ENCODE data around the gene GTPBP2.

Gene GTPBP2, protein sequence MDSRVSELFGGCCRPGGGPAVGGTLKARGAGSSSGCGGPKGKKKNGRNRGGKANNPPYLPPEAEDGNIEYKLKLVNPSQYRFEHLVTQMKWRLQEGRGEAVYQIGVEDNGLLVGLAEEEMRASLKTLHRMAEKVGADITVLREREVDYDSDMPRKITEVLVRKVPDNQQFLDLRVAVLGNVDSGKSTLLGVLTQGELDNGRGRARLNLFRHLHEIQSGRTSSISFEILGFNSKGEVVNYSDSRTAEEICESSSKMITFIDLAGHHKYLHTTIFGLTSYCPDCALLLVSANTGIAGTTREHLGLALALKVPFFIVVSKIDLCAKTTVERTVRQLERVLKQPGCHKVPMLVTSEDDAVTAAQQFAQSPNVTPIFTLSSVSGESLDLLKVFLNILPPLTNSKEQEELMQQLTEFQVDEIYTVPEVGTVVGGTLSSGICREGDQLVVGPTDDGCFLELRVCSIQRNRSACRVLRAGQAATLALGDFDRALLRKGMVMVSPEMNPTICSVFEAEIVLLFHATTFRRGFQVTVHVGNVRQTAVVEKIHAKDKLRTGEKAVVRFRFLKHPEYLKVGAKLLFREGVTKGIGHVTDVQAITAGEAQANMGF
- 25.6 to 53.4 reads per million in 2 donors for total RNA-seq

DNA sequence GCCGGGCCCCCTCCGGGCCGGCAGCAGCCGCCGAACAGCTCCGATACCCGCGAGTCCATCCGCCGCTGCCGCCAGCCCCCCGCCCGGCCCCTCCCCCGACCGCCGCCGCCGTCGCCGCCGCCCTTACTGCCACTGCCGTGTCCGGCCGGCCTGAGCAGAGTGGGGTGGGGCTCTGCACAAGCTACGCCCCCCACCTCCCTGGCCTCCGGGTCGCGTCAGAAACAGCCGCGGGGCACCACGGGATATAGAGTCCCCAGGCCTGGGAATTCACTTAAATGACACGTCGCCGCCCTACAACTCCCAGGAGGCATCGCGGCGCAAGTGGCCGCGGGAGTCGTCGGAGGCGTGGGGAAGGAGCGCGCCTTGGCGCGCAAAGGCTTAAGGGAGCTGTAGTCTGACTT is at the start of gene GTPBP2:
Gene GTPBP2 (minus strand): TSS at position 161 of the 401 bp plus-strand sequence. CDS start 102 bp downstream, at position 59.
- DNase-seq: peak; percentile 88 to 99 (median 95)

DNA sequence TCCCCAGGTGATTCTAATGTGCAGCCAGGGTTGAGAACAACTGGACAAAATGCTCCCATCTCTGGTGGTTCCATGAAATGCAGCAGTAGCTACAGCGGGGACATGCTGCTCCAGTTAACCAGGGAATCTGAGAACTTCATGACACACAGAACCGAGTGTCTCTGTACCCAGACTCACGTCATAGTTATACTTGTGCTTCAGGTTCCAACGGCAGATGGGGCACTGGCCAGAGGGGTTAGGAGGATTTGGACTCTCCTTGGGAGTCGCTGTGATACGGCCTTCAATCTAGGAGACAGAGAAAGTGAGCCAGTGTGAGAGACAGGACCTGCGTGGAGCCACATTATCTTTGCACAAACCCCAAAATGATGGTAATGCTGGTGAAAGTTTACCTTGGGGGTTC is 49.3 kb upstream of the GTPBP2 start:
- no peak for DNase-seq

DNA sequence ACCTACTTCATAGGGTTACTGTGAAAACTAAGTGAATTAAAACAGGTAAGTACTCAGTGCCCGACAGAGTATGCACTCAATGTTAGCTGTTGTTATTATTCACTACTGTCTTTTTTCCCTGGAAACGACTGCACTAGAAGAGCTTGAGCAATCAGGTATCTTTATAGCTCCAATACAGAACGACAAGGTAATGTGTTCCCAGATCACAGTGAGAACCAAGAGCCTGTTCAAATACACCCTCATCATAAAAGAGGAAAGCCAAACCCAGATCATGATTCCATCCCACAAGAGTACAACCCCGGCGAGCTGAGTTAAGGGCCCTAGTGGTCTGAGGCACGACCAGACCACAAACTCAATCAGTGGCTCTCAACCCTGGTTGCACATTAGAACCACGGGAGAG is 48.7 kb upstream of the GTPBP2 start:
- DNase-seq: no peak

DNA sequence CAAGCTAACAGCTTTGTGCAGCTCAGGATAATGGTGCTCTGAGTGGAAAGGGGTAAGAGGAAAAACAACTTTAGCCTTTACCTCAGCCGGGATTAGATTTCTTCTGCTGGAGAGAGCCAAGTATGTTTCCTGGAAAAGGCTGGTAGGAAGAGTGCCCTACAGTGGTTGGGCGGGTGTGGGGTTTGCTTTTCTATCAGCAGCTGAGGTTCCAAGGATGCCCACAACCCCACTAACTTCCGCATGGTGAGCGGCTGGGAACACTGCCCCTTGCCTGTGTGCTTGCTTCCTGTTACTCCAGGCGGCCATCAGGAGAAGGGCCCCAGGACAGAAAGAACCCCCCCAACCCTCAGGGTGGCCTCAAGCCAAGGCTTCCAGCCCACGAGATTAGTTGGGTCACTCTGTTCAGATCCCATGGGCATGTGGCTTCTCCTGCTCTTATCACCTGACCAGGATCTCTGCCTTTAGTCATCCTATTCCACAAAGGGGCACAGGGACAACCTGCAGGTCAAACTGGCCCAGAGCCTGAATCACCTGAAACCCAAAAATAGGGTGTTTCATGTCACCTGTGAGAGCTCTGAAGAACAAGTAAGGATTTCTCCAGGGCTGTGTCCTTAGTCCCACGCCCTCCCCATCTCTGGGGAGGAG is 48.0 kb upstream of the GTPBP2 start:
- no peak for DNase-seq

DNA sequence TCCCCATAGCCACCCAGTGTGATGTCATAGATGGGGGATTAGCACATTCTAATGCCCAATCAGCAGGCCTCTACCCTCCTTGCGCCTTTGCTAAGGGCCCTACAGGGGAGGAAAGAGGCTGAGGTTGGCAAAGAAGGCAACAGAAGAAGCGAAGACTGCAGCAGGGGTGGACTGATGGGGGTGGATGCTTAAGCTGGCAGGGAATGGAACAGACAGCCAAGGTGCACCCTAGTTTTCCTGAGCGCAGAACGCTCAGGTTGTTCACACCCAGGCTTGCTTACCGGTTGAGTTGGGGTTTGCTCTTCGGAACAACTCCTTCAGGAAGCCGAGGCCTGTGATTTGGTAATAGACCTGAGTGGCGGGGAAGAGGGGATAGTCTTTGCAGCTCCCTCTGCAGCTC is 45.9 kb upstream of the GTPBP2 start:
- no peak for DNase-seq

DNA sequence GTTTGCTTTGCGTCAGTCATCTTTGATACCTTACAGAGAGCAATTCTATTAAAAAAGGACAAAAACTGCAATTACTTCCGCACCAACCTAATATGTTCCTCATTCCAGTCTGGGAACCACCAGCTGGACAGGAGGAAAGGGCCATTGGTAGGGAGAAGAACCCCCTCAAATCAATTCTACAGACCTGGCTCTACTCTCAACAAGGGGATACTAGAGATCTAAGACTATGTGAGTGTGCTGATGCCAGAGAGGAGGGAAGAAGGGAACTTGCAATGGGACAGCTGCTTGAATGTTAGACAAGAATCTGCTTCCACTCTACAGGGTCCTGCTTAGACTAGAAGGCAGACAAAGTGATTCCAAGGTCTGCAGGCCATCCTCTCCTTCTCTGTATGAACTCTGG is 45.2 kb upstream of the GTPBP2 start:
- DNase-seq: no peak

DNA sequence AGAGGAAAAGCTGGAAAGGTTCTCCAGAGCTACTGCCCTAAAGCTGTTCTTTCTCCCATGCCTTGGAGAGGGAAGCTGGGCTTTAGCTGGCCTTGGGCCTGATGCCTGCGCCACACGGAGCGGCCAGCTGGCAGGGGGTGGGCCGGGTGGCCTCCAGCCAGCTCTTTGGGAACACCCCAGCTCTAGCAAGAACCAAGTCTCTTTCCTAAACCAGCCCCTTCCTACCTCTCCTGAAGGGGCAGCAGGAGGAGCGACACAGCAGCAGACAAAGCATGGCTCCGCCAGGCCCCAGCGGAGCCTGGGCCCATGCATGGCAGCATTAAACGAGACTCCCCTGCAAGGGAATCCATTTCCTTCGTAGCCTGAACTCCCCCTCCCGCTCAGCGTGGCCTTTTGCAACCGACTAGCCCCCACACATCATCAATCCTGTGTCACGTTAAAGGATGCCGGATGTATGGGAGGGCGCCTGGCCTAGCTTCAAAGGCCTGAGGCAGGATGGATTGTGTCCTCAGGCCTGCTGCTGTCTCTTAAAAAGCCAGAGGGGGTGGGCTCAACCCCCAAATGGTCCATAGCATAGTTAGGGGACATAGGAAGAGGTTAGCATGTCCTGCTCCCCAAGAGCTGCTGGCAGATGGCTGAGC is 44.5 kb upstream of the GTPBP2 start:
- DNase-seq: no peak

DNA sequence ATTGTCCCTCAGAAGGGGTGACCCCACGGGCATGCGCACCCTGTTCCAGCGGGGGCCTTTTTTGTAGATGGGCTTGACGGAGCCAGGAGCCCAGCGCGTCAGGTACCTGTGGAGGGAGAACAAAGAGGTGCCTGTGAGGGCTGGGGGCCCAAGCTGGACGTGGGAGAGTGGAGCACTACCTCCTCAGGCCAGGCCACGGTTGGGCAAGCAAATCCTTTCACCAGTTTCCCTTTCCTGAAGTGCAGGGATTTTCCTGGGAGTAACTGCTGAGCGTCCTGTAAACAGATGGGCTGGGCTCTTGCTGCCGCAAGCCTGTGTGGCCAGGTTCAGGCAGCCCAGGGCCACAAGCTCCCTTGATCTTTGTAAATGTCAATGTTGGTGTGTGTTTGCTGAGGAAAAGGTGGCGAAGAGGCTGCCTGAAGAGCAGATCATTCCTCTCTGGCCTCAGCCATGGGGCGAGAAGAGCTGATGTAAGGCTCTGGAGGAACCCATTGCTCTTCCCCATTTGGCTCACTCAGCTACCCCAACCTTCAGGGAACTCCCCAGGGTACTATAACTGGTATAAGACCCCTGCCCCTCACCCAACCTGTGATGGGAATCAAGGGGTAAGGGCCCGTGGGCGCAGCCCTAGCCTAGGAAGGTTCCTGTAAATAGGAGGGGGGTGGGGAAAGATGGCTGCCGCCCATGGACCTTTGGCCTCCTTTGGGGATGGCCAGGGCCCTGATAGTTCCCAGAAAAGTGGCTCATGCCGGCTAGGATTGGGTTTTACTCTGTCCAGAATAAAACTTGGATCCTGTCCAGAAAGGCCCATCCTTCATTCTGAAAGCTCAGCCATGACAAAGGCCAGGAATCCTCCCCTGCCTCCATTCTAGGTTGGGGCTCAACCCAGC is 43.0 kb upstream of the GTPBP2 start:
- DNase-seq: no peak

DNA sequence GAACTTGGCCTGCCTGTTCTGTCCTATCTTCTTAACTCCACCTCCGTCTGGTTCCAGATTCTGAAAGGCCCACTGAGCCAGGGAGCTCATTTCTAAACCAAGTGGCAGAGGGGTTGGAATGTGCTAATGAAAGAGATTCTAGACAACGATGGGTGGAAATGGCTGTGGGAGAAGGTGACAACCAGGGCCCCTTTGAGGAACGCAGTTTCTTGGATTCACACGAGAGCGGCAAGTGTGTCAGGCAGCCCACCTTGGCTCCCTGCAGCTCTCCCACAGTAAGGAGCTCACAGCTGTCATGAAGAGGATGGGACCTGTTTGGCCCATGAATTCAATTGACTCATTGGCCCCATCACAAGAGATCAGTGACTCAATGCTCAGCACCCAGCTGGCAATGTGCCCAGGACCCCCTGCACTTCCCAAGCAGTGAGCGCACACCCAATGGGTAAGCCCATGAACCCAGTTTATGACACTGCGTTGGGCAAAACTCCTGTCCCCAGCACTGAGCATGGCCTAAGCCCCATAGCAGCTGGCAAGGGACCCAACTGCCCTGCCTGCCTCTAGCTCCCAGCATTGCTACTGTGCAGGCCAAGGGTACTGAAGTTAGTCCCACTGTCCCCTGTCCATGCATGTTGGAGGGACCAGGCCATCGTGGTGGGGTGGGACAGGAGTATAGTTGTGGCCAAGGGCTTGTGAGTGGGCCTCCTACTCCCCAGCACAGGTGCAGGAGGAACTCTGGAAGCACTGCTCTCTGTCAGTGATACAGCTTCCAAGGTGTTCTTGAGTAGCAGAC is 42.1 kb upstream of the GTPBP2 start:
- DNase-seq: no peak

DNA sequence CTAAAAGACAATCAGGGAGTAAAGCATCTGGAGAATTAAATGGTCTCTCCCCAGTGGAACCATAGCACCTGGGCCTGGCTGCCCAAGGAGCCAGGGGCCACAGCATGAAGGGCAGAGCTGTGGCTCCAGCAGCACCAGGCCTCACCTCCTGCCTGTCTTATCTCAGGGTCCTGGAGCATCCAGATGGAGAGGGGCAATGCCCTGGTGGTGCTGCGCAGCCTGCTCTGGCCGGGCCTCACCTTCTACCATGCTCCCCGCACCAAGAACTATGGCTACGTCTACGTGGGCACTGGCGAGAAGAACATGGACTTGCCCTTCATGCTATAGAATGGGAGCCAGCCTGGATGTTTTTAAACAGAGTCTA is 41.5 kb upstream of the GTPBP2 start:
- no peak for DNase-seq

DNA sequence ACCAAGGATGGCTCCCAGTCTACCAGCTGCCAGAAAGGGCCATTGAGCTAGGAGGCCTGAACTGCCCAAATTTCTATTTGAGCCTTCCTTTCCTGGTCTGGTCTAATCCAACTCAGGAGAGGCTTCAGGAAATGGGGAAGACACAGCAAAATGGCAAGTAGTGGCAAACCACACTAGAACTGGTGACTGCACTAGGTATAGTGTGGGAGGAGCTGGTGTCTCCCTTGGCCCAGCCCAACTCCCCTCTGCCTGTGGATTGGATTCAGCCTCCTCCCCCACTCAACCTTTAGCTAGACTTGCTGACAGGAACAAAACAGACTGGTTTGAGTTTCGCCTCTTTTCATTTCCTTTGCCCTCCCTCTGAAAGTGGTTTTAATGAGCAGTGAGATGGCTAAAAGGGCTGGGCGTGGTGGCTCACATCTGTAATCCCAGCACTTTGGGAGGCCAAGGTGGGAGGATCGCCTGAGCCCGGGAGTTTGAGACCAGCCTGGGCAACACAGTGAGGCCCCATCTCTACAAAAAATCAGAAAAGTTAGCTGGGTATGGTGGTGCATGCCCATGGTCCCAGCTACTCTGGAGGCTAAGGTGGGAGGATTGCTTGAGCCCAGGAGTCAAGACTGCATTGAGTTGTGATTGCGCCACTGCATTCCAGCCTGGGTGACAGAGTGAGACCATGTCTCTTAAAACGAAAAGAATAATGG is 41.0 kb upstream of the GTPBP2 start:
- DNase-seq: peak in 1 of 5 experiments; percentile 67

DNA sequence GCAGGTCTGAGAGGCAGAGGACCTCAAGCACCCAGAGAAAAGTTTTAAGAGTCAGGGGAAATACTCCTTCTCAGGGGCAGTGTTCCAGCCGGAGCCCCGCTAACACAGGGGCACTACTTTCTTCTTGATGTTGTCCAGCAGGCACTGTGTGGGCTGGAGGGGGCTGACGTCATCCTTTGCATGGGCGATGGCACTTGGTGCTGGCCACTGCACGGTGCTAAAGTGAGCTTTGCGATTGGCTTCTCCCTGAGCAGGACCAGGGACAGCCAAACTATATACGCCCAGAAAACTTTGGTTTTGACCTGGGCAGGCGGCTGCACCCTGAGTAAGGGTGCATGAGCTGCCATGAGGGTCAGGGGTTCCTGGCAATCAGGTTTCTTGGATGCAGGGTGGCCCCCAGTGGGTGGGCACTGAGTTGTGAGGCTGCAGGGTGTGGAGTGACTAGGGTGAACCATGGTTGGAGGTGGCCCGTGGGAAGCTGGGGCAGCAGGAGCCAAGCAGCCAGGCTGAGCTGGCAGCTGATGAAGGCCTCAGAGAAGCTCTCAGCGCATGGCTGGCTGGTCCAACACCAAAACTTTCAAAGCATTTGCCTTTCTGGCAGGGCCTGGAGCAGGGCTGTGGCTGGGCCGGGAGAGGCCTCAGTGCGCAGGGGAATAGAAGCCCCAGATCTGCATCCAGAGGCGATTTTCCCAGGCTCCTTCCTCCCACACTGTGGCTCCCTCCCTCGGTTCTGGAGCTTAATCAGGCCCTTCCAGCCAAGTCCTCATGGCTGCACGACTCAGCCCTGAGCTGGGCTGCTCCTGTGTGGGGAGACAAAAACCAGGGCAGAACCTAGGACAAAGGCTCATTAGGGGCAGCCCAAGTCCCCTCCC is 40.2 kb upstream of the GTPBP2 start:
- no peak for DNase-seq

DNA sequence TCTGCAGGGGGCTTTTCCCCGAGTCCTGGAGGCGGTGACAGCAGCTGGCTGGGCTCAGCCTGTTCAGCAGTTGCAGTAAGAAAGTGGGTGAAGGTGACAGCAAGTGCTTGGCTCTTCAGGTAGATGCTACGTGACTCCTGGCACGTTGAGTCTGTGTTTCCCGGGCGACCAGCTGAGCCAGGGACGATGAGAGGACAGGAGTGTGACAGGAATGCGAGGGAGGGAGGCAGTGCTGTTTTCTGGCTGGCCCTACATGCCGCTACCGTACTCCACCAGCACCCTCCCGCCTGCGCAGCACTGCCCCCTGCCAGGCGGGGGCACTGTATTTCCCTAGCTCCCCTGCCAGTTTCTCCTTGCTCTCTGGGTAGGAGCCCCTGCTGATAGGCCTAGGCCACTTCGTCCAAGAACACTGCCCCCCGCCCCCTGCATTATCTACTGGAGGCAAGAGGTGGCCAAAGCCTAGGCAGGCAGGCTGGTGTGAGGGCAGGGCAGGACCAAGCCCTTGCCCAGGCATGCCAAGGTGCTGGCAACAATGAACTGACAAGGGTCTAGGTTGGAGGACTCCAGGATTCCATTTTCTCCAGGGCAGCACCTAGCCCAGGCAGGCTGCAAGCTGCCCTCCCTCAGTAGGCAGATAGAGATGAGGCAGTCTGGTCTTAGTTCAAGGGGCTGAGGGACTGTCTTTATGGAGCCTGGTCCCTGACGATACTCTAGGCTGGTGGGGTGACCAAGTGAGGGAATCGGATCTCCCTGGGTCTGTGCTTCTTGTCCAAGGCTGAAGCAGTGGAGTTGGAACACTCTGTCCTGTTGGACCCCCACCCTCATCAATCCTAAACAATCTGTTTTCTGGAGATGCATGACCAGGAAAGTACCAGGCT is 39.3 kb upstream of the GTPBP2 start:
- peak in 3 of 5 experiments; percentile 9 to 68 (median 10) for DNase-seq

DNA sequence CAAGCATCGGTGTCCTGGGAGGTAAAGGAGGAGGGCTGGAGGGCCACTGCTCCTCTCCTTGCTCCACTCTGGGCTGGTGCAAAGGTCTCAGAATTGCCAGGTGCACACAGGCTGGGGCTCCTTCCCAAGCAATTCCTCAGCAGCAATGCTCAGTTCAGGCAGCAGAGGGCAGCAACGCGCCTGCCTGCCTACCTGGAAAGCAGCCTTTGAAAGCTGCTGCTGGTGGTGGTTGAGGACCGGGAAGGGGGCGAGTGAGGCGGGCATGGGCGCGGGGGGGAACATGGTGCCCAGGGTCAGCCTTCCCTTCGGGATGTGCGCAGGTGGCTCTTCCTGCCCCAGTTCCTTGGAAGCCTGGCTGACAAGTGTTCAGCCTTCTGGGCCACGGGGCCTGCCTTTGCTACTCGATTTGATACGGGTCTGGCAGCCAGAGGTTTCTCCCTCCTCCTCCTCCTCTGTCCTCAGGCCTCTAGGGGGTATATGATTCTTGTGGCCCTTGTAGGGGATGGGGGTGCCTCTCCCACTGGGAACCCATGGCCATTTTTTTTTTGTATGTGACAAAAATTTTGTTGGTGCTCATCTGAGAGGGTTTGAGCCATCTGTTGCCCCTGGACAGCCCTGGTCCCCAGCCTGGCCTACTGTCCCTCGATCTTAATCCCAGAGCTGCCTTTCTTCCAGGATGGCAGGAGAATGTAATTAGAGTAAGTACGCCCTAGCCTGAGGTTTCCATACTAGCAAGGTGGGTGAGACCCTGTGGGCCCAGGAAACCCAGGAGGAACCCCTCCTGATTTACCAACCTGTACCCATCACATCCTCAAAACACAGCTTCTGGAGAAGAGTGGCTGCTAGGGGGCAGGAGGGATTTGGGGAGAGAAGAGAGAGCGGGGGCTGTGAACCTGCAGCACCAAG is 38.4 kb upstream of the GTPBP2 start:
- peak; percentile 53 to 78 (median 67) for DNase-seq

DNA sequence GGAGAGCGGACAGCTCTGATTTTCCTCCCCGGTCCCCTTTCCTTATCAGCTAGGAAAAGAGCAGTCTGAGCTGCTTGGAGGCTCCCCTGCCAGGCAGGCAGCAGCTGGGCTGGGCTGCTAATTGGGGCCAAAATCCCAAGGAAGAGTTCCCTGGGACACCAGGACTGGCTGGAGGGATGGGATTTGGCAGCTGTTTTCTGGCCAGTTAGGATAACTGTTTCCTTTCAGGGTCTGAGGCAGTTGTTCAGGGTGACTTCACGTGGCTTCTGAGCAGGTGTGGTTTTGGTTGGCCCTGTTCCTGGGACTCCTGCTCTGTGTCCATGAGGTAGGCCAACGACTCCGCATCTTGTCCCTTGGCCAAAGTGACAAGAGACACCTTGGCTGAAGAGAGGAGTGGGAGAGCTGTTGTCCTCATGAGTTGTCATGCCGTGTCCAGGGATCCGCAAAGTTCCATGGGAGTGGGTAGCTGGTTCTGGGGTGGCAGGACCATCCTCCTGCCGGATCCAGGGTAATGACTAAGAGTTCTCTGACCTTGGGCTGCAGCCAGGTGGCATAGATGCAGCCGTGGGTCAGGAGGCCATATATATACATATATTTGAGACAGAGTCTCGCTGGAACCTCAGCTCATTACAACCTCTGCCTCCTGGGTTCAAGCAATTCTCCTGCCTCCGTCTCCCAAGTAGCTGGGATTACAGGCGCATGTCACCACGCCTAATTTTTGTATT is 37.3 kb upstream of the GTPBP2 start:
- DNase-seq: no peak

DNA sequence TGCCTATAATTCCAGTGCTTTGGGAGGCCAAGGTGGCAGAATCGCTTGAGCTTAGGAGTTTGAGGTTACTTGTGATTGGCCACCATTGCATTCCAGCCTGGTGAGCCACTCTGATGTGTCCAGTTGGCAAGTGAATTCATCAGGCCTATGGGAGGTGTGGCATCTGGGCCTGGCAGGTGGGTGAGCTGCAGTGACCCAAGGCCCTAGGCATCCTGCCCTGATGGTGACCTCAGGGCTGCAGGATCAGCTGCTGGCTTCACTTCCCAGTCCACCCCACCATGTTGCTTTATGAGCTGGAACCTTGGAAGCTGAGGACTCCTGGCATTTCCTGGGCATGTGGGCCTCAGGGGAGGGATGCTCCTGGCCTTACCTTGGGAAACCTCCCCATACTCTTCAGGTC is 36.3 kb upstream of the GTPBP2 start:
- DNase-seq: no peak

DNA sequence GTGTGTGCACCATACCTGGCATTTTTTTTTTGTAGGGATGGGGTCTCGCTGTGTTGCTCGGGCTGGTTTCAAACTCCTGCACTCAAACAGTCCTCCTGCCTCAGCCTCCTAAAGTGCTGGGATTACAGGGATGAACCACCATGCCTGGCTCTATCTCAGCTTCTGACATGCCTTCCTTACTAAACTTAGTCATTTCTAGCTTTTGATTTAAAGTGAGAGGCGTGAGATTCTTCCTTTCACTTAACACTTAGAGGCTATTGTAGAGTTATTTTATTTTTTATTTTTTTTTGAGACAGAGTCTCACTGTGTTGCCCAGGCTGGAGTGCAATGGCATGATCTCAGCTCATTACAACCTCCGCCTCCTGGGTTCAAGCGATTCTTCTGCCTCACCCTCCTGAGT is 33.9 kb upstream of the GTPBP2 start:
- DNase-seq: peak in 1 of 5 experiments; percentile 24
